Measurements from ENCODE around the gene ZNF846.

Gene ZNF846

GRCh38 chr19:9757544-9758501 is 10.7 kb downstream of the ZNF846 start:
- H3K27me3 ChIP-seq (ENCODE audit: insufficient read depth, low read length, poor library complexity): no peaks in the 10 kb centered on the region
- no peak for DNase-seq
- peaks cover 46% of the 10 kb centered on the region for H3K36me3 ChIP-seq (ENCODE audit: insufficient read depth, low read length)
- no peak overlapping the region for H2AFZ ChIP-seq (ENCODE audit: low read depth, low read length)
- H3K4me3 ChIP-seq (ENCODE audit: low read depth in 1 of 2, low read length in 2 of 2): no peak overlapping the region
- no peaks in the 10 kb centered on the region for H3K4me1 ChIP-seq (ENCODE audit: insufficient read depth, low read length)
- H3K79me2 ChIP-seq (ENCODE audit: insufficient read depth, low read length): no peaks in the 10 kb centered on the region
- H3K9me3 ChIP-seq (ENCODE audit: insufficient read depth, low read length, severe bottlenecking): peaks cover 22% of the 10 kb centered on the region
- no peak overlapping the region for H3K4me2 ChIP-seq (ENCODE audit: insufficient read depth, low read length)
- H3K27ac ChIP-seq (ENCODE audit: low read length): no peak overlapping the region
- no peaks in the 10 kb centered on the region for H4K20me1 ChIP-seq (ENCODE audit: insufficient read depth, low read length)
- ATAC-seq (ENCODE audit: insufficient read depth, low read depth): no peak
- TF ChIP-seq EZH2 (IDR thresholded peaks at IDR 0.05; ENCODE audit: borderline replicate concordance, low read depth, low read length, severe bottlenecking) (no peak), CTCF (IDR thresholded peaks at IDR 0.05; ENCODE audit: borderline replicate concordance, extremely low read depth, low read length, poor library complexity, severe bottlenecking) (no peak)
- H3K9ac ChIP-seq (ENCODE audit: low read depth, low read length): no peak overlapping the region

GRCh38 chr19:9752701-9753443 is 15.7 kb downstream of the ZNF846 start:
- Histone ChIP-seq H3K79me2 (ENCODE audit: insufficient read depth, low read length) (no peaks in the 10 kb centered on the region), H3K9me3 (ENCODE audit: insufficient read depth, low read length, severe bottlenecking) (peaks cover 15% of the 10 kb centered on the region), H3K4me2 (ENCODE audit: insufficient read depth, low read length) (no peak overlapping the region), H3K36me3 (ENCODE audit: insufficient read depth, low read length) (peaks cover 8% of the 10 kb centered on the region), H2AFZ (ENCODE audit: low read depth, low read length) (no peak overlapping the region), H3K4me3 (ENCODE audit: low read depth in 1 of 2, low read length in 2 of 2) (no peak overlapping the region), H4K20me1 (ENCODE audit: insufficient read depth, low read length) (no peaks in the 10 kb centered on the region), H3K4me1 (ENCODE audit: insufficient read depth, low read length) (peaks cover 16% of the 10 kb centered on the region), H3K27ac (ENCODE audit: low read length) (no peak overlapping the region), H3K9ac (ENCODE audit: low read depth, low read length) (no peak overlapping the region), H3K27me3 (ENCODE audit: insufficient read depth, low read length, poor library complexity) (no peaks in the 10 kb centered on the region)
- DNase-seq (no peak), ATAC-seq (ENCODE audit: insufficient read depth, low read depth) (no peak)
- no peak for TF ChIP-seq EZH2 (IDR thresholded peaks at IDR 0.05; ENCODE audit: borderline replicate concordance, low read depth, low read length, severe bottlenecking)
- TF ChIP-seq CTCF (IDR thresholded peaks at IDR 0.05; ENCODE audit: borderline replicate concordance, extremely low read depth, low read length, poor library complexity, severe bottlenecking): no peak

GRCh38 chr19:9751446-9751845 is 17.1 kb downstream of the ZNF846 start:
- peaks cover 2% of the 10 kb centered on the region for H3K9me3 ChIP-seq (ENCODE audit: insufficient read depth, low read length, severe bottlenecking)

More at GRCh38 chr19:9751446-9751845, 17.1 kb downstream of the ZNF846 start:
- H2AFZ ChIP-seq (ENCODE audit: low read depth, low read length): no peak overlapping the region
- H3K36me3 ChIP-seq (ENCODE audit: insufficient read depth, low read length): no peaks in the 10 kb centered on the region; the same call in 1 of the 2 replicates
- DNase-seq (no peak), ATAC-seq (ENCODE audit: insufficient read depth, low read depth) (no peak)
- no peak overlapping the region for H3K4me3 ChIP-seq (ENCODE audit: low read depth in 1 of 2, low read length in 2 of 2)
- H3K4me1 ChIP-seq (ENCODE audit: insufficient read depth, low read length): peaks cover 18% of the 10 kb centered on the region
- H4K20me1 ChIP-seq (ENCODE audit: insufficient read depth, low read length): no peaks in the 10 kb centered on the region
- no peak overlapping the region for H3K4me2 ChIP-seq (ENCODE audit: insufficient read depth, low read length)
- no peak for TF ChIP-seq CTCF (IDR thresholded peaks at IDR 0.05; ENCODE audit: borderline replicate concordance, extremely low read depth, low read length, poor library complexity, severe bottlenecking)
- TF ChIP-seq EZH2 (IDR thresholded peaks at IDR 0.05; ENCODE audit: borderline replicate concordance, low read depth, low read length, severe bottlenecking): no peak
- no peak overlapping the region for H3K27ac ChIP-seq (ENCODE audit: low read length)
- no peak overlapping the region for H3K9ac ChIP-seq (ENCODE audit: low read depth, low read length)
- H3K27me3 ChIP-seq (ENCODE audit: insufficient read depth, low read length, poor library complexity): no peaks in the 10 kb centered on the region
- H3K79me2 ChIP-seq (ENCODE audit: insufficient read depth, low read length): no peaks in the 10 kb centered on the region

All from DND-41 (cell line).